DMS53 treated with DMSO at 0.1 percent for 48 hours (cell line): Measurements from ENCODE around the gene ANKFY1.
"Not testable (repeated sequence)": the region's sequence is repeated elsewhere in the genome, so short reads cannot be mapped to it uniquely, and the experiment has no call there.

ENCODE experiments used
- DNase-seq: peaks from one replicate; lab custom pipeline; 2025; ENCODE audit not compliant: unreplicated experiment; lab: John Stamatoyannopoulos, UW

ANKFY1 gene

DNA sequence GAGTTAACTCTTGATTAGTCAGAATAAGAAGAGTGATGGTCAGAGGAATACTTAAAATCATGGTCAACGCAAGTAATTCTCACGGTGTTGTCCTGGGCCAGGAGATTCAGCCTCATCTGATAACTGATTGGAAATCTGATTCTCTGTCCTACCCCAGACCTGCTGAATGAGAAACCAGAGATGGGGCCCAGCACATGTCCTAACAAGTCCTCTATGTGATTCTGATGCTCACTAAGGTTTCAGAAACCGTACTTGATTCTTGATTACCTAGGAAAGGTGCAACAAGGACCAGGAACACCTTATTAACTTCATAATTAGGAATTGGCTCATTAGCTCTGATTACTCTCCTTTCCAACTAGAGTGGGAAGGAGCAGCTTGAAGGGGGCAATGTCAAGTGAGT, 44.5 kb downstream of the ANKFY1 start:
- no peak for DNase-seq

DNA sequence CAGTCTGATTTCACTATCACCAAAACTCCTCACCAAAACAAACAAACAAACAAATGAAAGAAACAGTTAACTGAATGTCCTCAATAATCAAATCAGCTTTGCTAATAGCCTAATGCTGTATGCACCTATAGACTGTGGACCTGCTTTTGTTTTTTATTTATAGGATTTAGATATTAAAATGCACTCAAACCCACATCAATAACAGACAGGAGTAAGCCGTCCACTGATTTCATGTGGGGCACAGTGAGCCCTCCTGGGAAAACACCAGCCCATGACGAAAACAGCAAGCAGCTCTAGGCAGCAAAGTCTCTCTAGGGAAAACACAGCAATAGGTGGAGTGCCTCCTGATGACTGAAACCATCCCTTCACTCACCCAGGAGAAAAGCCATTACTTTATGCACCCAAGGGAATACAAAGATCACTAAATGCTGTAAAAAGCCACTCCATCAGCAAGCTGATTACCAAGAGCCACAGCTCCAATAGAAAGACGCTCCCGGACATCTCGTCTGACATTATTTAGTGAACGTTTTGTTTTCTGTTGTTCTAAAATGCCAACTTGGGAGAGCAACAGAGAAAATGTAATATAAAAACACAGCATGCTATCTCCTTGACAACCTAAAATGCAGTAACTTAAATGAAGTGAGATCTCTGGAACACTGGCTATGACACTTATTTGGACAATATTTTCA, 47.8 kb downstream of the ANKFY1 start:
- DNase-seq: no peak

DNA sequence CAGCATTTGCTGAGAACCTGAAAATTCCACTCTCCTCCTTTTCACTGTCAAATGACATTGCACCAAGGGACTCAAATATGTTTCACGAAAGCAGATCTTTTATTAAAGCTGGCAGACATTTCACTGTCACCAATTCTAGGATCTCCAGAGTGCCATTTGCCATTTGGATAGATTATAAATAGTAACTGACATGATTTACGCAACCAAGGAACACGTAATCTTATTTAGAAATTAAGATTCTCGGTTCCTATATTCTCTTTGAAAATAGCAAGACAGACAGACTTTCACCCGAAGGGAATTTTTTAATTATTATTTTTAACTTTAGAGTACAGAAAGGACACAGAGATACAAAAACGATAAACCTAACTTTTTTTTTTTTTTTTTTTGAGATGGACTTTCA, 49.6 kb downstream of the ANKFY1 start:
- DNase-seq: no peak

DNA sequence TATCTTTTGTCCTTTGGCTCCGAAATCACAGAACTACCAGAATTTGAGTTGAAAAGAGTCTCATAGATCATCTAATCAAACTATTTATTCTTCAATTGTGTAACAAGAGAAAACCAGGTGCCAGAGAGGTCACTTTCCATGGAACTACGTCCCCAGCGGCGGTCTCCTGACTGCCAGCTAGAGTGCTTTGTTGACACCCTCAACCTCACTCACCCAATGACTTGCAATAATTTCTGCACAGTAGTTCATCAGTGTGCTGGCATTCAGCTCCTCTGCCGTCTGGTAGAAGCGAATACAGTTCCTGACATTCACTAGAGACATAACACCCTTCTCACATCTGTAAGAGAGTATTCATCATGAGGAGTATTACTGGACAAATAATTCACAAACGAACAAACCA, 54.2 kb downstream of the ANKFY1 start:
- no peak for DNase-seq

DNA sequence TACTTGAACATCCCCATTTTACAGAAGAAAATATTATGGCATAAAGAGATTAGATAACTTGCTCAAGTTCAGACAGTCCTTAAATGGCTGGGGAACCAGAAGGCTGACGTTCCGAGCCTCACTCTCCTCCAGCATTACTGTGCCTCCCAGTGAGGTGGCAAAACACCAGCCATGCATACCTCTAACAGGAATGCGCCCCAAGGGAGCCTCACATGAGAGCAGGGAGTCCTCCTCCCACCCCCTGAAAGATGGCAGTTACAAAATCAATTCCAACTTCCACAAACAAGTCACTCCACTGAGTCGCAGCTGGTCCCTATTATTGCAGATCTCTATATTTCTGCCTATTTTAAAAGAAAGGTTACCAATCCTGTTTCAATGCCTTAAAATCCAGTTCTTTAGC, 55.5 kb downstream of the ANKFY1 start:
- DNase-seq: no peak

DNA sequence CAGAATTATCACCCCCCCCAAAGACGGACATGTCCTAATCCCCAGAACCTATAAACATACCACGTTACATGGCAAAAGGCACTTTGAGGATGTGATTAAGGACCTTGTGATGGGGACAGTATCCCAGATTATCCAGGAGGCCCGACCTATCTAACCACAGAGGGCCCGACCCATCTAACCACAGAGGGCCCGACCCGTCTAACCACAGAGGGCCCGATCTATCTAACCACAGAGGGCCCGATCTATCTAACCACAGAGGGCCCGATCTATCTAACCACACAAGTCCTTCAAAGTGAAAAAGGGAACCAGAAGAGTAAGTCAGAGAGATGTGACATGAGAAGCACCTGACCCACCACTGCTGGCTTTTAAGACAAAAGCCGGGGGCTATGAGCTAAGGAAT, 56.8 kb downstream of the ANKFY1 start:
- no peak for DNase-seq

DNA sequence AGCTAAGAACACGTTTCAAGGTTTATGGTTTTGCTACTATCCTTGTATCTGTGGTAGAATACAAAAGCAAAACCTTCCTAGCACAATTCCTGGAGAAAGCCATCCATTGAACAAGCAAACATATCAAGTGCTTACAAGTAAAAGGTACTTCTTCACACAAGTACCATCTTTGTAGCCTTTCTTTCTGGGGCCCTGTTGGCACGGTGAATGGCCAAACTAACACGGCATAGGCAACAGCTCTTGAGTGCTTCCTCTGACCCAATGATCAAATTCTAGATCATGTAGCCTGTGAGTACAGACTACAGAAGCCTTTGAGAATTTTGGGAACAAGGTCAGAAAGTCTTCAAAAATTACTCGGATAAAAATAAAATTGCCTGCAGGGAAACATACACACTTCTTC, 57.9 kb downstream of the ANKFY1 start:
- DNase-seq: no peak

DNA sequence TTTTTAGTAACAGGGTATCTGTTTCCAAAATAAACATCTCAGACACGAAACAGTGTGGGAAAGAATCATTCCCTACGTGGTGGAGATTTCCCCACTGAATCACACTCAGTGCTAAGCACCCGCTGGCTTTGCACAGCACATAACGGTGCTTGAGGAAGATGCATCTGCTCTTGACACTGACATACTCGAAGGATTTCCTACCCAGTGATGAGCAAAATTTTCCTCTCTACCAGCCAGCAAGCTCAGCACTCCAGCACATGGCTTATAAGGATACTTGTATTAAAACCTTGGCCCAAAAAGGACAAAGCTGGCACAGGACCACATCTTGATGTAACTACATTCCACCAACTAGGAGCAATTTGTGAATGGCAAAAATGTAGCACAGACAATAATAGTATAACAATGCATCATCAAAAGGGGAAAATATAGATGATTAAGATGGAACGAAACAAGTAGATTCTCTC, 59.0 kb downstream of the ANKFY1 start:
- DNase-seq: no peak

DNA sequence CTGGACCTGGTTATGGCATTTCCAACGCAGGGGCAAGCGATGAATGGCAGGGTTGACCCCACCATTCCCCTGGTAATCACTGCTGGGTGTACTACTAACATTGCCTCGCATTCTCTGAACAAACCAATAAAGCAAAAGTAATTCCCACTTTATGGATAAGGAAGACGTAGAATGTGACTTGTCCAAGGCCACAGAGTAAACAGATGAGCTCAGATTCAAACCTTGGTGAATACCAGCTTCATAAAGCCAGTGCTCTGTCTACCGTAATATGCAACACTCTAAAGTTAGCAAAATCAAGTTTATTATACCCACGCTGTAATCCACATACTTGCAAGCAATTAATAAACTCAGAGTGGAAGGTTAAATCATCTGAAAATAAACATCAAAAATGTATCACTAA, 59.6 kb downstream of the ANKFY1 start:
- DNase-seq: no peak

DNA sequence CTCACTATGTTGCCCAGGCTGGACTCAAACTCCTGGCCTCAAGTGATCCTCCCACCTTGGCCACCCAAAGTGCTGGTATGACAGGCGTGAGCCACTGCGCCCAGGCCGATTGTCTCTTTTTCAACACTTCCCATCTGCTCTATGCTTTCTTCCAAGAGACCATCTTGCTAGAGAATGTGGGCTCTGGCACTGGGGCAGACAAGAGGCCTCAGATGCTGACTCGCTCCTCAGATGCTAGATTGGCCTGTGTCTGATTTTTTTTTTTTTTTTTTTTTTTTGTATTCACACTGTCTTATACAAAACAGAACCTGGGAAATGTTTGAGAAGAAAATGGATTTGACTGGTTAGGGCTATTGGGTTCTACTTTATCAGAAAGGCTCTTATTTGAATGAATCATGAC, 62.6 kb downstream of the ANKFY1 start:
- no peak for DNase-seq

DNA sequence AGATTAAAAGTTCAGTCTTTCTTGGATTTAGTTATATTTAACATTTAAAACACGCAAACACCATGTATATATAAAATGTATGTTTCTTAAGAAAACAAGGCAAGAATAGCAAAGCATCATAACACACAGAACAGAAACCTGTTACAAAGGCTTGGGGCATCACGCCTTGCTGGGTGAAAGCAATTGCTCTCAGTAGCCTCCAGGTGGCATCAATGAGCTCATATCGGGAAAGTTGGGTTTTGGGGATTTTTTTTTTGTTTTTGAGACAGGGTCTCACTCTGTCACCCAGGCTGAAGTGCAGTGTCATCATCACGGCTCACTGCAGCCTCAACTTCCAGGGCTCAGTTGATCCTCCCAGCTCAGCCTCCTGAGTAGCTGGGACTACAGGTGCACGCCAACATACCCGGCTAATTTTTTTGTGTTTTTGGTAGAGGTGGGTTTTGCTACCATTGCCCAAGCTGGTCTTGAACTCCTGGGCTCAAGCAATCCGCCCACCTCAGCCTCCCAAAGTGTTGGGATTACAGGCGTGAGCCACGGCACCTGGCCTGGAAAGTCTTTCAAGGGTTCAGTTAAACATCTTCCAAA, 63.9 kb downstream of the ANKFY1 start:
- no peak for DNase-seq

DNA sequence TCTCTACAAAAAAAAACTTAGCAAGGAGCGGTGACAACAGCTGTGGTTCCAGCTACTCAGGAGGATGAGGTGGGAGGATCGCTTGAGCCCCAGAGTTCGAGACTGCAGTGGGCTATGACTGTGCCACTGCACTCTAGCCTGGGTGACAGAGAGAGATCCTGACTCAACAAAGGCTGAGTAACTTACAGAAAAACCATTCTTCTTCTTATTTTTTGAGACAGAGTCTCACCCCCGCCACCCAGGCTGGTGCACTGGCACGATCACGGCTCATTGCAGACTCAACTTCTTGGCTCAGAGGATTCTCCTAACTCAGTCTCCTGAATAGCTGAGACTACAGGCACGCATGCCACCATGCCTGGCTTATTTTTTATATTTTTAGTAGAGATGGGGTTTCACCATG, 64.8 kb downstream of the ANKFY1 start:
- no peak for DNase-seq

DNA sequence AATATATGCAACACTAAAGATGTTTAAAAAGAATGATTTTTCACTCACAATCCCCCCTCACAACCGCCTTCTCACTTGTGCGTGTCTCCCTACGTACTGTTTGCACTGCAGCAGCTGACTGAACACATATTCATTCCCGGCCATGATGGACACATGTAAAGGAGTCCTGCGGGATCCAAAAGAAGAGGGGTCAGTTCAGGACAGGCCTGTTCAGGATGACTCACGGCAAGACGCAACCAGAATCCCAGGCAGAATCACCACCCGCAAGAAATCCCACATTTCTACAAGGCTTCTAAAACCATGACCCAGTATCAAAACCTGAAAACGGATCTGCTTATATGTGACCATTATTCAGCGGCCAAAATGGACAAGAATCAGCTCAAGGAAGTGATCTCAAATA, 68.5 kb downstream of the ANKFY1 start:
- no peak for DNase-seq

DNA sequence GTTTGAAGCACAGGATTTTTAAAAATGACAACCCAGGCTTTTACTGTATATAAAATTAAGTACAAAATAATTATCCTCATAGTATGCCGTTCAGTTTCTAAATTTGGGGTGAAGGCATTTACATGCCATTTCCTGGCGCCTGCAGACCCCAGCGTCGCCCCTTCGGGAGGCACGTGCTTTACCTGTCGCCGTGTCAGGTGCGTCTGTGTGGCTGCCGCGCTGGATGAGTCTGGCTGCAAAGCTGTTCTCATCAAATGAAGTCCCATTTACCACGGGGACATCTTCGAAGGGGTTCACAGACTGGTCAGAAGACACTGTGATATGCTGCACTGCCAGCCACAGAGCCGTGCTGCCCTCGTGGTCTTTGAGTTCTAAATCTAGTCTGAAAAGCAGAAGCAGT, 69.0 kb downstream of the ANKFY1 start:
- no peak for DNase-seq

DNA sequence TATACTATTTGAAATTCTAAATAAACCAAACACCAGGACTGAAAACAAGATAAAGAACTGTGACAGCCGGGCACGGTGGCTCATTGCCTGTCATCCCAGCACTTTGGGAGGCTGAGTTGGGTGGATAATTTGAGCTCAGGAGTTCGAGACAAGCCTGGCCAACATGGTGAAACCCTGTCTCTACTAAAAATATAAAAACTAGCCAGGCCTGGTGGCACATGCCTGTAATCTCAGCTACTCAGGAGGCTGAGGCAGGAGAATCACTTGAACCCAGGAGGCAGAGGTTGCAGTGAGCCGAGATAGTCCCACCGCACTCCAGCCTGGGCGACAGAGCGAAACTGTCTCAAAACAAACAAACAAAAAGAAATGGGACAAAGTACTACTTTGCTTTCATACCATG, 73.0 kb downstream of the ANKFY1 start:
- DNase-seq: not testable (repeated sequence)

DNA sequence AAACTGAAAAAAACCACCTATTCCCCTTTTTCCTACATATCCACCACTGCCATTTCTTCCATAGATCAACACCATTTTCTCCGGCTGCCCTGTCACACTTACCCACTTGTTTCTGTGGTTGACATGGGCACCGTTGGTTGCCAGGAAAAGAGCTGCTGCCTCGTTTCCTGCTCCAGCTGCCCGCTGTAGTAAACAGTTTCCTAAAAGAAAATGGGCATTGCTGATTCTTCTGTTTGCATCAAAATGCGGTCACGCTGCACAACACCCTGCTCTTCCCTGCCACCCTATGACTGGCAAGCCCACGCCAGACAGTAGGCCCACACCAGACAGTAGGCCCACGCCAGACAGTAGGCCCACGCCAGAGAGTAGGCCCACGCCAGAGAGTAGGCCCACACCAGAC, 74.5 kb downstream of the ANKFY1 start:
- no peak for DNase-seq

DNA sequence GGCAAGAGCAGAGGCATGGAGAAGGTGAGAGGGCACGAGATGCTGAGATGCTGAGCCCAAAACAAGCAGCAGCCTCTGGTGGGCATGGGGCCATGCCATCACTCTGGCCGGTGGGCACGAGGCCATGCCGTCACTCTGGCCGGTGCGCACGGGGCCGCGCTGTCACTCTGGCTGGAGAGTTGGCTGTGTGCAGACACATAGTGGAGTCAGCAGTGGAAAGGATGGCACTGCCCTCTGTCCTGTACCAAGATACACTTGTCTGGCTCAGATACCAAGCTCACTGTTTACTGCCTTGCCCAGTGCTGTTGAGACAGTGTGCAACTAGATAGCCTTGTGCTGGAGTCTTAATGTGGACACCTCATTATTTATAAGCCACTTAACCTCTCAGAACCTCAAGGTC, 75.7 kb downstream of the ANKFY1 start:
- no peak for DNase-seq

DNA sequence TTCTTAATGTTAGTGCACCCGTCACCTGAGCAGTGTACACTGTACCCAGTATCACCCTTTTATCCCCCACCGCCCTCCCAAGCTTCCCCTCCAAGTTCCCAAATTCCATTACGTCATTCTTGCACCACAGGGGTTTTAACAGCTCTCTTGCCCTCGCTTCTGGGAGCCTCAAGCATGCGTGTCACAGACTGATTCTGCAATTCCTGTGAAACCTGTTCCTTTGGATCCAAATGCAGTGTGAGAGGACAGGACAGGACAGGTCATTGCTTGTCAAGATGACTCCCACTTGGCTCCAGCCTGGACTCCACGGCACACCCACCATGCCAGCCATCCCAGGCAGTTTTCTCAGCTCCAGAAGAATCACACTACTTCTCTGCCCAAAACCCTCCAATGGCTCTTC, 76.7 kb downstream of the ANKFY1 start:
- no peak for DNase-seq

DNA sequence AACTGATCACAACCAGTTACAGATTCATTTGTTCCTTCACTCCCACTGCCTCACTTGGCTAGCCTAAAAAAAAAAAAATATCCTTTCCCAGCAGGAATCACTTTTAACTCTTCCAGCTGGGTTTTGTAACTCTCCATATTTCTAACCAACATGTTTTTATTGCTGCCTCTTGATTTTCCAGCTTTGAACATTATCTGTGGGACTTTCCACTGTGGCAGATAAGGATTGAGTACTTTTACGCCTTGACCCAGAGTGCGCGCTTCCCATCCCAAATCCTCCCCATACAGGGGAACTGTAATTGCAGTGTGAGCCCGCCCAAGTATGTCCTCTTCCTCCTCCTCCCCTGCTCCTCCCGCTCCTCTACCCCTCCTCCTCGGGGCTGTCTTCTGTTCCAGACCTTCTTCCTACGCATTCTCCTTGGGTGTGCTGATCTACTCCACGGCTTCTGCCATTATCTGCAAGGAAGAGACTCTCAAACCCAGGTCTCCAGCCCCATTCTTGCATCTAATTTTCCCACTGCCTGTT, 77.4 kb downstream of the ANKFY1 start:
- no peak for DNase-seq

DNA sequence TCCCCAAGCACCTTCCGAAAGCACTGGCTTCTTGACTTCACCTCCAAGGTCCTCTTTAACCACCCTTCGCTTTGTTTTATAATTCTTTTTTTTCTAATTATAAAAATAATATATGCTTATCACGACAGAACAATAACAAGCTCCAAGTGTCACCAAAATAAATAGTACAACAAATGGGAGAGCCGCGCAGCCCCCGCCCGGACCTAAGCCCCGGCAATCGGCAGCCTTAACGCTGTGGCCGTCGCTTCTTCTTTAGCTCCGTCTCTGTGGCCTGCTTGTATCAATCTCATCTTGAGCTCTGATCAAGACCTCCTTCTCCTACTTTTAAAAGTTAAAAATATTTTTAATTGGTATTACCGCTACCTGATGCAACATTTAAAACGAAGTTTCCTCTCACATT, 78.1 kb downstream of the ANKFY1 start:
- DNase-seq: no peak

DNA sequence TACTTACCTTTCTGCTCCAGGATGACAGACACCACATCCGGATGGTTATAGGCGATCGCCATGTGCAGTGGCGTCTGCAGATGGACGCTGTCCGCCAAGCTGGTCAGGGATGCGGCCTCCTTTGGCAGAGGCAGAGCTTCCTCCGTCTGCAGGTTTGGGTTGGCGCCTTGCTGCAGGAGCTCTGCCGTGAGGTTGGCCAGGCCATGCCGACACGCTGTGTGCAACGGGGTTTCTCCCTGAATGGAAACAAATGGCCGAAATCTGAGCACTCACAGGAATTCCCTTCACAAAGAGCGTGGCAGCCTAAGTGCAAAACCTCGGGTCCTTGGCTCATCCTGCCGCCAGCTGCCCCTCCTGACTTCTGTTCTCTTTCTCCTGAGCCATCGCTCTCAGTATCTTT, 79.0 kb downstream of the ANKFY1 start:
- DNase-seq: no peak

DNA sequence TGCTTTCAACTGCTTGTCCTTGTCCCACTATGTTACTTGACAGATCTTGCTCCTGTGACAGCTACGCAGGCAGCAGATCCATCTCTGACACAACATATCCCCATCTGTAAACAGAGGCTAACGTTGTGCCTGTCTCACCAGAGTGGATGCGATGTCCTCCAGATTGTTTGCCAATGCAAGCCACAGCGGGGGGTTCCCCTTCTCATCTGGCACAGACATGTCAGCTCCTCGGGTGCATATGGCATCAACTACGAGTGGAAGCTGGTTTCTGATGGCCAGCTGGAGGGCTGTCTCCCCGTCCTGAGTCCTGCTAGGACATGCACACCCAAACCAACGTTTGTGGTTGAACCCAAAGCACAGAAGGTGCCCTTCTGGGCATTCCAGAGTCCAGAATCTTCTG, 81.7 kb downstream of the ANKFY1 start:
- no peak for DNase-seq

DNA sequence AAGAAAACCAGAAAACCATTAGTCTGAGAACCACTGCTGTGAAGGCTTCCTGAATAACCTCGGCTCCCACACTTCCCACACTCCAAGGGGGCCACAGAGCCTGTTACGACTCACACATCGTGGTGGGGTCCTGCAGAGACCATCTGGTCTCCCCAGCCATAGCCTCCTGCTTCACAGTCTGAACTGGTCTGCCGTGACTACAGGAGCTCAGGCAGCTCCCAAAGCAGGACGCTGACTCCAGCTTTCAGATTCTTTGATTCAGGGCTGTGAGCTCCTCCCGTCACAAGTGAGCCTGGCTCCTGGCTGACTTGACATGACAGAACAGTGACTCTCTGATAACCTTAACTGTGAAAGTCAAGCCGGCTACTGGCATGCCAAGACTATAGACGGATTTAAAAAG, 83.0 kb downstream of the ANKFY1 start:
- no peak for DNase-seq
